Measurements from ENCODE around the gene NRXN2.

GRCh38 chr11:64661614-64662013 is 61.4 kb downstream of the NRXN2 start:
- TF ChIP-seq CTCF (IDR thresholded peaks at IDR 0.05; ENCODE audit: low read depth, low read length, missing input control): no peak
- TF ChIP-seq NR2F2 (IDR thresholded peaks at IDR 0.05): no peak
- TF ChIP-seq GABPA (IDR thresholded peaks at IDR 0.05 in 1 of 2, conservative IDR thresholded peaks at IDR 0.05 in 1 of 2): no peak
- no peak for TF ChIP-seq SP1 (IDR thresholded peaks at IDR 0.05)
- TF ChIP-seq YY1 (IDR thresholded peaks at IDR 0.05): no peak
- no peak for TF ChIP-seq MAX (IDR thresholded peaks at IDR 0.05)
- TF ChIP-seq ATF3 (IDR thresholded peaks at IDR 0.05): no peak
- no peak for TF ChIP-seq TAF1 (conservative IDR thresholded peaks at IDR 0.05)
- TF ChIP-seq REST (IDR thresholded peaks at IDR 0.05): no peak
- no peak for TF ChIP-seq FOXA1 (IDR thresholded peaks at IDR 0.05)
- no peak for TF ChIP-seq JUND (IDR thresholded peaks at IDR 0.05)
- TF ChIP-seq RAD21 (IDR thresholded peaks at IDR 0.05): no peak
- no peak for TF ChIP-seq ZBTB33 (IDR thresholded peaks at IDR 0.05)

Data from liver (tissue), 3 donors.